ENCODE results near the gene CYGB.

Gene CYGB

GRCh38 chr17:76501018-76501826 is 36.3 kb downstream of the CYGB start, which contains the start of gene RHBDF2:
RHBDF2 (minus strand) TSS chr17:76501423; CDS start chr17:76481524, 19,899 bp downstream.
- ATAC-seq, result peak; percentile 93
- peak; percentile 97 for DNase-seq

GRCh38 chr17:76500747-76501017 is 36.8 kb downstream of the CYGB start:
- DNase-seq, result no peak
- peak; percentile 8 for ATAC-seq

- ATAC-seq (no peak), DNase-seq (no peak)
Measured at GRCh38 chr17:76500074-76500746, 37.3 kb downstream of the CYGB start.

- no peak for DNase-seq
- ATAC-seq, result no peak
Measured at GRCh38 chr17:76499267-76499667, 38.2 kb downstream of the CYGB start.

- no peak for DNase-seq
- ATAC-seq, result no peak
Measured at GRCh38 chr17:76498876-76499251, 38.6 kb downstream of the CYGB start.

- no peak for ATAC-seq
Measured at GRCh38 chr17:76497979-76498875, 39.3 kb downstream of the CYGB start.

GRCh38 chr17:76497699-76497978 is 39.9 kb downstream of the CYGB start:
- no peak for ATAC-seq
- no peak for DNase-seq

More at GRCh38 chr17:76497979-76498875, 39.3 kb downstream of the CYGB start:
- no peak for DNase-seq

GRCh38 chr17:76496464-76496863 is 41.0 kb downstream of the CYGB start:
- DNase-seq (no peak), ATAC-seq (no peak)

- DNase-seq (no peak), ATAC-seq (no peak)
Measured at GRCh38 chr17:76495663-76496400, 41.7 kb downstream of the CYGB start.

- peak; percentile 1 for ATAC-seq
- peak; percentile 47 for DNase-seq
Measured at GRCh38 chr17:76493505-76494167, 43.9 kb downstream of the CYGB start.

GRCh38 chr17:76492989-76493501 is 44.5 kb downstream of the CYGB start:
- peak; percentile 76 for DNase-seq

GRCh38 chr17:76492123-76492988 is 45.2 kb downstream of the CYGB start:
- DNase-seq (peak; percentile 61), ATAC-seq (peak; percentile 58)

More at GRCh38 chr17:76492989-76493501, 44.5 kb downstream of the CYGB start:
- ATAC-seq, result peak; percentile 70

GRCh38 chr17:76491271-76492122 is 46.0 kb downstream of the CYGB start:
- peak; percentile 40 for DNase-seq
- no peak for ATAC-seq

GRCh38 chr17:76490112-76490710 is 47.3 kb downstream of the CYGB start:
- DNase-seq, result no peak
- ATAC-seq, result no peak

GRCh38 chr17:76487451-76488192 is 49.9 kb downstream of the CYGB start:
- DNase-seq (no peak), ATAC-seq (no peak)

- no peak for ATAC-seq
Measured at GRCh38 chr17:76485569-76485968, 51.9 kb downstream of the CYGB start.

GRCh38 chr17:76484228-76484725 is 53.2 kb downstream of the CYGB start:
- DNase-seq (no peak), ATAC-seq (no peak)

More at GRCh38 chr17:76485569-76485968, 51.9 kb downstream of the CYGB start:
- DNase-seq, result no peak

GRCh38 chr17:76481071-76481655 is 56.3 kb downstream of the CYGB start:
- DNase-seq (no peak), ATAC-seq (peak; percentile 16)
